Peyer's patch (tissue), 4 donors: Measurements from ENCODE around the gene CCDC6.

Experiments used
- POLR2A ChIP-seq, 2 donors: fragments of 450-650 bp; IDR thresholded peaks; one replicate each; pipeline ENCODE4 v1.5.1; 2017; ENCODE audit warnings: antibody characterized with exemption in 2 of 2, mild to moderate bottlenecking in 2 of 2, moderate library complexity in 2 of 2
- TF ChIP-seq, protein P1 (sequence below), 6 experiments: fragments of 450-650 bp in 4 of 6; fragments of 200-600 bp in 2 of 6; sonication (generic) in 1 of 6; IDR thresholded peaks; one replicate each; pipeline ENCODE4 v1.5.1; 2017 to 2019; ENCODE audit warnings: antibody characterized with exemption in 6 of 6, mild to moderate bottlenecking in 3 of 6, moderate library complexity in 1 of 6

DNA sequence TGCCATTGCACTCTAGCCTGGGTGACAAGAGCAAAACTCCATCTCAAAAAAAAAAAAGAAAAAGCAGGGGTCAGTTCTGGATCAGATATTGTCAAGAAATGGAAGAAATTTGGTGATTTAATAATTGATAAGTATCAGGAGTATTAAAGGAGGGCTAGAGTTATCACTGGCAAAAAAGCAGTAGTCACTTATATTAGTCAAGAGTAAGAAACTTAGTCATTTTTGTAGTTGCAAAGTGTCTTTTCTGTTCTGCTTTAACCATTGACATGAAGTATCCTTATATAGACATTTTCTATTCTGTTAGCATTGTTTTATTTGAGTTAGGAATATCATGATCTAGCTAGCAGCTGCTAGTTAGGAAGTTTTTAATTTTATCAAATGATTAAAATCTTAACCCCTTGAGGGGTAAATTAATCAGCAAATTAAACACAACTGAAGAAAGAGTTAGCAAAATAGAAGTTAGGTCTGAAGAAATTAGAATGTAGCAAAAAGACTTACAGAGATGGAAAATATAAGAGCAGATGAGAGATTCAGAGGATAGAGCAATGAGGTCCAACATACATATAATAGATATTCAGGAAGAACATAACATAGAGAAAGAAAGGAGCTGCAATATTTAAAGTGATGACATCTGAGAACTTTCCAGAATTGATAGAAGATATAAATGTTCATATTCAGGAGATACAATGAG is 7.3 kb upstream of the CCDC6 start:
- TF ChIP-seq, protein P1, sequence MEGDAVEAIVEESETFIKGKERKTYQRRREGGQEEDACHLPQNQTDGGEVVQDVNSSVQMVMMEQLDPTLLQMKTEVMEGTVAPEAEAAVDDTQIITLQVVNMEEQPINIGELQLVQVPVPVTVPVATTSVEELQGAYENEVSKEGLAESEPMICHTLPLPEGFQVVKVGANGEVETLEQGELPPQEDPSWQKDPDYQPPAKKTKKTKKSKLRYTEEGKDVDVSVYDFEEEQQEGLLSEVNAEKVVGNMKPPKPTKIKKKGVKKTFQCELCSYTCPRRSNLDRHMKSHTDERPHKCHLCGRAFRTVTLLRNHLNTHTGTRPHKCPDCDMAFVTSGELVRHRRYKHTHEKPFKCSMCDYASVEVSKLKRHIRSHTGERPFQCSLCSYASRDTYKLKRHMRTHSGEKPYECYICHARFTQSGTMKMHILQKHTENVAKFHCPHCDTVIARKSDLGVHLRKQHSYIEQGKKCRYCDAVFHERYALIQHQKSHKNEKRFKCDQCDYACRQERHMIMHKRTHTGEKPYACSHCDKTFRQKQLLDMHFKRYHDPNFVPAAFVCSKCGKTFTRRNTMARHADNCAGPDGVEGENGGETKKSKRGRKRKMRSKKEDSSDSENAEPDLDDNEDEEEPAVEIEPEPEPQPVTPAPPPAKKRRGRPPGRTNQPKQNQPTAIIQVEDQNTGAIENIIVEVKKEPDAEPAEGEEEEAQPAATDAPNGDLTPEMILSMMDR (IDR thresholded peaks at IDR 0.05) = no peak
- TF ChIP-seq POLR2A (IDR thresholded peaks at IDR 0.05) = no peak
